DOHH2 (cell line): Measurements from ENCODE around the gene POLA1.

Experiments
- EZH2phosphoT487 ChIP-seq: fragments of 200-600 bp; sonication (generic); IDR thresholded peaks from 2 replicates; pipeline ENCODE4 v1.6.1; 2017; ENCODE audit warnings: borderline replicate concordance, mild to moderate bottlenecking, antibody characterized with exemption, low read length, moderate library complexity, mixed read lengths
- TF ChIP-seq, protein P1 (sequence below): fragments of 200-600 bp; sonication (generic); IDR thresholded peaks from one replicate; pipeline ENCODE4 v1.5.1; 2014; ENCODE audit warnings: antibody characterized with exemption, mild to moderate bottlenecking, low read depth, low read length; ENCODE audit not compliant: poor library complexity, severe bottlenecking

DNA sequence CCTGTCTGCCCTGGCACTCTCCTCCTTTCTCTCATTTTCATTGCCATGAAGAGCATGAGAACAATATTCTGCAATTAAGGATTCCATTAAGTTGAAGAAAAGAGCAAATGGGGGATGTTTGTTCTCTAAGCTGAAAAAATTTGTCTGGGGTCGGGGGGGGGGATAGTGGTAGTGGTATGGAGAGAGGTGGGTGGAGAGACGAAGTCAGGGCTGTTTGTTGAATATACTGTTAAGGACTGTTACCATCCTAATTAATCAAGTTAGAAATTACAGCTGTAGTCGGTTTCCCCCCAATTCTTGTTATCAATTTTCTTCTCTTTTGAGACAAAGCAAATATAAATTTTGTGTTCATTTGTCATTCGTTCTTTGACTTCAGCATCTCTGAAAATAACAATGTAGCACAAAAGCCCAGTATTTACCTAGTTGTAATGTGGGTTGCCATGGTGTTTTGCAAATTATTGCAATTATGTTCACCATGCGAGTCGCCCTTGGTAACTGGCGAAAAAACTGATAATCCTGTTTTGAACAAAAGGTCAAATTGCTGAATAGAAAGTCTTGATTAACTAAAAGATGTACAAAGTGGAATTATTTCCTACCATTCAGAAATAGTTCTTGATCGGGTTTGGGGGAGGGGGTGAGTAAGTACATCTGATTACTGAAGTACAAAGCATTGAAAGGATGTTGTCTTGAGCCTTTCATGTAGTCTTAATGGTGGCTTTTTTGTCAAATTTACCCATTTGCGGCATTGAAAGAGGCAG lies 183.0 kb downstream of the POLA1 start:
- TF ChIP-seq, protein P1, sequence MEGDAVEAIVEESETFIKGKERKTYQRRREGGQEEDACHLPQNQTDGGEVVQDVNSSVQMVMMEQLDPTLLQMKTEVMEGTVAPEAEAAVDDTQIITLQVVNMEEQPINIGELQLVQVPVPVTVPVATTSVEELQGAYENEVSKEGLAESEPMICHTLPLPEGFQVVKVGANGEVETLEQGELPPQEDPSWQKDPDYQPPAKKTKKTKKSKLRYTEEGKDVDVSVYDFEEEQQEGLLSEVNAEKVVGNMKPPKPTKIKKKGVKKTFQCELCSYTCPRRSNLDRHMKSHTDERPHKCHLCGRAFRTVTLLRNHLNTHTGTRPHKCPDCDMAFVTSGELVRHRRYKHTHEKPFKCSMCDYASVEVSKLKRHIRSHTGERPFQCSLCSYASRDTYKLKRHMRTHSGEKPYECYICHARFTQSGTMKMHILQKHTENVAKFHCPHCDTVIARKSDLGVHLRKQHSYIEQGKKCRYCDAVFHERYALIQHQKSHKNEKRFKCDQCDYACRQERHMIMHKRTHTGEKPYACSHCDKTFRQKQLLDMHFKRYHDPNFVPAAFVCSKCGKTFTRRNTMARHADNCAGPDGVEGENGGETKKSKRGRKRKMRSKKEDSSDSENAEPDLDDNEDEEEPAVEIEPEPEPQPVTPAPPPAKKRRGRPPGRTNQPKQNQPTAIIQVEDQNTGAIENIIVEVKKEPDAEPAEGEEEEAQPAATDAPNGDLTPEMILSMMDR: no peak
- TF ChIP-seq EZH2phosphoT487: no peak
